Hippocampal formation (tissue), 2 donors: Measurements from ENCODE around the gene COX5B.
A peak's percentile ranks its signal among the peaks of the same experiment; 100 is the strongest.
"Not testable (repeated sequence)": the region's sequence is repeated elsewhere in the genome, so short reads cannot be mapped to it uniquely, and the experiment has no call there.

ENCODE experiments used
- DNase-seq, 2 donors: peaks; one replicate each; lab custom pipeline; 2025; lab: John Stamatoyannopoulos, UW

Gene COX5B

GRCh38 chr2:97673182-97673914 lies 27.5 kb downstream of the COX5B start:
- DNase-seq: no peak

GRCh38 chr2:97673915-97674283 lies 28.0 kb downstream of the COX5B start:
- DNase-seq: no peak

- no peak for DNase-seq
Measured at GRCh38 chr2:97675430-97676113, 29.7 kb downstream of the COX5B start.

- no peak for DNase-seq
Measured at GRCh38 chr2:97676620-97677019, 30.8 kb downstream of the COX5B start.

- DNase-seq: no peak
Measured at GRCh38 chr2:97677480-97677879, 31.6 kb downstream of the COX5B start.

GRCh38 chr2:97678298-97678697 lies 32.4 kb downstream of the COX5B start:
- DNase-seq: no peak

GRCh38 chr2:97687235-97687634 lies 41.4 kb downstream of the COX5B start:
- DNase-seq: not testable (repeated sequence)

- DNase-seq: no peak
Measured at GRCh38 chr2:97688062-97688827, 42.4 kb downstream of the COX5B start.

GRCh38 chr2:97691166-97691565 lies 45.3 kb downstream of the COX5B start:
- DNase-seq: no peak

- DNase-seq: no peak
Measured at GRCh38 chr2:97693476-97693875, 47.6 kb downstream of the COX5B start.

GRCh38 chr2:97695744-97696143 lies 49.9 kb downstream of the COX5B start:
- no peak for DNase-seq

- peak; percentile 81 to 87 for DNase-seq
Measured at GRCh38 chr2:97697252-97698235, 51.7 kb downstream of the COX5B start.
